Jurkat, Clone E6-1 (cell line): ENCODE measurements around the gene TCF12.

Experiments
- DNase-seq: peaks from one replicate; pipeline ENCODE4 v3.0.0-alpha.2; 2011; ENCODE audit warnings: low read depth, low spot score
- H3K4me3 ChIP-seq: 2 replicates; pipeline ENCODE4 v1.5.1; 2011; ENCODE audit warnings: mild to moderate bottlenecking, low read length, control low read depth, moderate library complexity

TCF12 gene

GRCh38 chr15:57033715-57034439, 115.4 kb downstream of the TCF12 start:
- no peak for DNase-seq

GRCh38 chr15:57034613-57035012, 116.2 kb downstream of the TCF12 start:
- no peak for DNase-seq
- H3K4me3 ChIP-seq: no peak overlapping the region

More at GRCh38 chr15:57033715-57034439, 115.4 kb downstream of the TCF12 start:
- H3K4me3 ChIP-seq: no peak overlapping the region

GRCh38 chr15:57035664-57036063, 117.2 kb downstream of the TCF12 start:
- no peak for DNase-seq
- H3K4me3 ChIP-seq: no peak overlapping the region

DNA sequence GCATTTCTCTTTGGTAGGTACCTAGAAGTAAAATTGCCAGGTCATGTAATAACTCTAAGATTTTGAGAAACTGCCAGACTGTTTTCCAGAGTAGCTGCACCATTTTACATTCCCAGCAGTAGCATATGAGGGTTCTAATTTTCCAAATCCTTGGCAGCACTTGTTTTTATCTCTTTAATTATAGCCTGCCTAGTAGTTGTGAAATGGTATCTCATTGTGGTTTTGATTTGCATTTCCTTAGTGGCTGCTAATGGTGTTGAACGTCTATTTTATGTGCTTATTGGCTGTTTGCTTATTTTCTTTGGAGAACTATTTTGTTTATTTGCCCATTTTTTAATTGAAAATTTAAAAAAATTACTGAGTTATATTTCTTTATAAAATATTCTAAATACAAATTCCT, 117.9 kb downstream of the TCF12 start:
- H3K4me3 ChIP-seq: no peak overlapping the region
- DNase-seq: no peak

- no peak overlapping the region for H3K4me3 ChIP-seq
- DNase-seq: no peak
Observed at GRCh38 chr15:57037548-57037947, 119.1 kb downstream of the TCF12 start.

DNA sequence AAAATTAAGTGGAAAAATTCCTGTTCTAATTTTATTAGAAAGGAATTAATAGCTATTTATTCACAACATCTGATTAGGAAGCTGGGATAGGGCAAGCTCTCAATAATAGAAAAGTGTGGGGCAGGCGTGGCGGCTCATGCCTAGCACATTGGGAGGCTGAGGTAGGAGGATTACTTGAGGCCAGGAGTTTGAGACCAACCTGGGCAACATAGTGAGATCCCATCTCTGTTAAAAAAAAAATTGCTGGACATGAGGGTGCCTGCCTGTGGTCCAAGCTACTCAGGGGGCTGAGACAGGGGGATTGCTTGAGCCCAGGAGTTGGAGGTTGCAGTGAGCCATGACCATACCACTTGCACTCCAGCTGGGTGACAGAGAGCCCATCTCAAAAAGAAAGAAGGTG, 119.6 kb downstream of the TCF12 start:
- no peak for DNase-seq
- H3K4me3 ChIP-seq: no peak overlapping the region

DNA sequence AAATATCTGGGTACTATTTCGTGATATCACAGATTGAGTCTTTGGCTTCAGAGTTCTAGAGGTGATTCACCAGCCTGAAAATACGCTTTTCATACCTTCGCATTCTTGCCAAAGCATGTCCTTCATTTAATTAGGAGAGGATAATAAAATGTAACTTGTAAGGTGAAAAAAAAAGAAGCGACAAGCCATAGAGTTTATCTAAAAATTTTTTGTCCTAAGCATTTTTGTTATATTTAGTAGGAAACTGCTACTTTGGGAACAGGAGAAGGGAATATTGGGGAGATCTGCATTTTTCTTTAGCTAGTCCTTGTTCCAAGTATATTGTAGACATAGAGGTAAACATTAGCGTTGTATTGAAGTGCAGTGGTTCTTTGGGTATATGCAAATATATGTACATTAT, 120.1 kb downstream of the TCF12 start:
- DNase-seq: no peak

DNA sequence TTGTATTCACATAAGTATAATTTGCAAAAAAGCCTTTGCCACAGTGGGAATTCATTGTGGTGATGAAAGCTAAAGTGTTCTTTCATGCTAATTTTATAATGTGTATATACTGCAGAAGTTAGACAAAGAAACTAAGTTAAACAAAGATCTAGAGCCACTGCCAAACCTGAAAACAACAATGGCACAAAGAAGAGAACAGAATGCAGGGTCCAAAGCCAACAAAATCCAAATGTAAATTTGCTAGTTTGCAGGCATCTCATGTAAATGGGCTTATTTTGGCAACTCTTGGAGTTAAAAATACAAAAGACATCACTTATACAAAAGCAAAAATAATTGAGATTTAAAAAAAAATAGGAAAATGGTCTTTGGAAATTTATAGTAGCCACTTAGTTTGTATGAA, 123.0 kb downstream of the TCF12 start:
- H3K4me3 ChIP-seq: no peak overlapping the region
- DNase-seq: no peak

More for the DNA sequence above, 120.1 kb downstream of the TCF12 start:
- H3K4me3 ChIP-seq: no peak overlapping the region

GRCh38 chr15:57044072-57044702, 125.7 kb downstream of the TCF12 start:
- no peak for DNase-seq
- H3K4me3 ChIP-seq: no peak overlapping the region

- DNase-seq: no peak
- H3K4me3 ChIP-seq: no peak overlapping the region
Observed at GRCh38 chr15:57044970-57045369, 126.5 kb downstream of the TCF12 start.

DNA sequence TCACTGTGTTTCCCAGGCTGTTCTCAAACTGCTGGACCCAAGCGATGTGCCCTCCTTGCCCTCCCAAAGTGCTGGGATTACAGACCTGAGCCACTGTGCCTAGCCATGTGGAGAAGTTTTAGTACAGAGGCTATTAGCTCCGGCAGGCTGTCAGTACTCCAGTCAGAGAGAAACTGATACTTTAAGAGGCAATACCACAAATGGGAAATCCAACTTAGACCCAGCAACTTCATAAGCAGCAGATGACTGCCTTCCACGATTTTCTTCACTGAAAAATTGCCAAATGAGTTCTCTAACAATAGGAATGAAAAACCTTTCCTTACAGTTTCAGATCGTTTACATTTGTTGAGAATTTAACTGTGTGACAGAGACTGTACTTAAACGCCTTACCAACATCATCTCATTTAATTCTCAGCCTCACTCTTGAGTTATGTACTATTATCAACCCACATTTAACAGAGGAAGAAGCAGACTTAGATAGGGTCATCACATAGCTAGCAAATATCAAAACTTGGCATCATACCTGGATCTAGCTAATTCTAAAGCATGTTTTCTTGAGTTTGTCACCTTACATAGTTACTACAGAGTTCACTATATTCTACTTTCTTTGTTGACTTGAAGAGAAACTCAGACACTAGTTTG, 127.4 kb downstream of the TCF12 start:
- no peak for DNase-seq
- H3K4me3 ChIP-seq: no peak overlapping the region

DNA sequence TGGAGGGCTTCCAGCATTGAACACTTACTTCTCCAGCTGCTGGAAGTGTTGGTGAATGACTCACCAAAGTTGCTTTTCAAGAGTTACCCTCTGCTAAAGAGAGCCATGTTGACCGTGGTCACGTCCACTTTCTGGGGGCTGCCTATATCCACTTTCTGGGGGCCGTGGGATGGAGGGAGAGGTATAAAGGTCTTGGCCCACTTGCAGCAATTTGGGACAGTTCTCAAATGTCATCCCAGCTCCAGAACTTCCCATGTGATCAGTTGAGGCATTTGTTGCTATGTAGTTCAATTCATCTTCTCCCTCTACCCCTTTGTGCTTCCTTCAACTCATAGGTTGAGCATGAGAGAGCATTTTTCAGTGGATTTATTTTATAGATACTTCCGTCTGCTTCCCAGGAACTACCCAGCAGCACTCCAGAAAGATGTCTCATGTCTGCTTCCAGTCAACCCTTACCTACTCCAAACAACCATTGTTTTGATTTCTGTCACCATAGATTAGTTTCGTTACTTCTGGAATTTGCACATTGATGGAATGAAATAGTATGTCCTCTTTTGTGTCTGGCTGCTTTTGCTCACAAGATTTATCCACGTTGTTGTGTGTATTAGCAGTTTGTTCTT, 130.6 kb downstream of the TCF12 start:
- H3K4me3 ChIP-seq: no peak overlapping the region
- no peak for DNase-seq

GRCh38 chr15:57053470-57053869, 135.0 kb downstream of the TCF12 start:
- H3K4me3 ChIP-seq: no peak overlapping the region
- DNase-seq: no peak

DNA sequence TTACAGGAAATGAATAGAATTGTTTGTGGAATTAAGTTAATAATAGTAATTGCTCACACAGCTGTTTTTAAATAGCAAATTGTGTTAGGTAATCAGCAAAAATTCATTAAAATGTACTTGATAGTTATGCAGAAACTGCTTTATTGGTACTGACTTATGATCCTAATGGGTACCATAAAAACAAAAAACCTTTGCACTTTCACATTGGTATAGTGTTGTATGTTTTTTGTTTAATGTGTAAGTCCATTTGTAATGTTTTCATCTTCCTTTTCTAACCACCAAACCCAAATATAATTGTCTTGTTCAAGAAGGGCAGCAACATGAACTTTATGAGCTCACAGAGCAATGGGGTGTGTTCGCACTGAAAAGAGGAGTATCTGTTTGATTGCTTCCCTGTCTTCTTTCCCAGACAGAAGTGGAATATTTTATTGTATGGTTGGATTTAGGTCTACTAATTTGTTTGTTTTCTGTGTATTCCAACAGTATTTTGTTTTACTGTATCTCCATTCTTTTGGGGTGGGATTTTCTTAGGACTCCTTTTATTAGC, 135.8 kb downstream of the TCF12 start:
- H3K4me3 ChIP-seq: no peak overlapping the region
- no peak for DNase-seq

- H3K4me3 ChIP-seq: no peak overlapping the region
- no peak for DNase-seq
Observed at GRCh38 chr15:57056357-57056756, 137.9 kb downstream of the TCF12 start.

DNA sequence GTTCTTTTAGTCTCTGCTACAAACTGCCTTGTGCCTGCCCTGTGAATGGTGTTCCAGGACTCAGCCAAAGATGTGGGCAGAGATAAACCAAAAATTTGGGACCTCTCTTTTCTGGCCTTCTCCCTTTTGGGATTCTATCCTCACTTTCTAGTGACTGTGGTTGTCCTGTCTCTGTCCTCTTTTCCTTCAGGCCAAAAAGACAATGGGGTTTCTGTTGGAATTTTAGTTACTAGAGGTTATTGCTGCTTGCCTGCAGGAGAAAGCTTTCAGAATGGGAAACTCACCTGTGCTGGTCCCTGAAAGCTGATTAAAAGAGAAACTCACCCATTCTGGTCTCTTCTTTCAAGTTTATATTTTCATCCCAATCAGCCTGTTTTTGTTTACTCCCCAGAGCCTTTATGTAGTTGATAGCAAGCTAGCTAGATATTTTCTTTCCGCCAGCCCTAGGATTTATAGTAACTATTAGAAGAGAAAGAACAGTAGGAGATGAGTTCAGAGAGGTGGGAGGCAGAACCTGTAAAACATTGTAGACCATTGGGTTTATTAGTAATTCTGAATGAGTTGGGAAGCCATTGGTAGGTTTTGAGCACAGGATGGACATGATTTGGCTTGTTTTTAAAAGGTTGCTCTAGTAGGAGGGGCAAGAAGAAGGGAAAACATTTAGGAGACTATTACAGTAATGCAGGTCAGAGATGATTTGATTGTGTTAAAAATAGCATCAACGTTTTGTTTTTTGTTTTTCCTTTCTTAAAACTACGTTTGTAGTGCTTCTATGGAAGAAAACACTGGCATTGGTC, 138.9 kb downstream of the TCF12 start:
- DNase-seq: no peak
- H3K4me3 ChIP-seq: no peak overlapping the region

- DNase-seq: no peak
- no peak overlapping the region for H3K4me3 ChIP-seq
Observed at GRCh38 chr15:57059026-57059660, 140.7 kb downstream of the TCF12 start.

- H3K4me3 ChIP-seq: no peak overlapping the region
- DNase-seq: no peak
Observed at GRCh38 chr15:57060799-57061198, 142.4 kb downstream of the TCF12 start.

GRCh38 chr15:57061281-57061680, 142.8 kb downstream of the TCF12 start:
- no peak overlapping the region for H3K4me3 ChIP-seq
- no peak for DNase-seq
